GM12872 (cell line): Measurements from ENCODE around the gene CCL28.

Source experiments
- TF ChIP-seq, protein P1 (sequence below): IDR thresholded peaks from 3 replicates; pipeline ENCODE4 v1.5.1; 2011; ENCODE audit warnings: low read depth, mild to moderate bottlenecking, low read length, moderate library complexity; ENCODE audit not compliant: insufficient read depth

CCL28 gene

GRCh38 chr5:43401827-43402226, 10.4 kb downstream of the CCL28 start:
- TF ChIP-seq, protein P1, sequence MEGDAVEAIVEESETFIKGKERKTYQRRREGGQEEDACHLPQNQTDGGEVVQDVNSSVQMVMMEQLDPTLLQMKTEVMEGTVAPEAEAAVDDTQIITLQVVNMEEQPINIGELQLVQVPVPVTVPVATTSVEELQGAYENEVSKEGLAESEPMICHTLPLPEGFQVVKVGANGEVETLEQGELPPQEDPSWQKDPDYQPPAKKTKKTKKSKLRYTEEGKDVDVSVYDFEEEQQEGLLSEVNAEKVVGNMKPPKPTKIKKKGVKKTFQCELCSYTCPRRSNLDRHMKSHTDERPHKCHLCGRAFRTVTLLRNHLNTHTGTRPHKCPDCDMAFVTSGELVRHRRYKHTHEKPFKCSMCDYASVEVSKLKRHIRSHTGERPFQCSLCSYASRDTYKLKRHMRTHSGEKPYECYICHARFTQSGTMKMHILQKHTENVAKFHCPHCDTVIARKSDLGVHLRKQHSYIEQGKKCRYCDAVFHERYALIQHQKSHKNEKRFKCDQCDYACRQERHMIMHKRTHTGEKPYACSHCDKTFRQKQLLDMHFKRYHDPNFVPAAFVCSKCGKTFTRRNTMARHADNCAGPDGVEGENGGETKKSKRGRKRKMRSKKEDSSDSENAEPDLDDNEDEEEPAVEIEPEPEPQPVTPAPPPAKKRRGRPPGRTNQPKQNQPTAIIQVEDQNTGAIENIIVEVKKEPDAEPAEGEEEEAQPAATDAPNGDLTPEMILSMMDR = peak; percentile 49

DNA sequence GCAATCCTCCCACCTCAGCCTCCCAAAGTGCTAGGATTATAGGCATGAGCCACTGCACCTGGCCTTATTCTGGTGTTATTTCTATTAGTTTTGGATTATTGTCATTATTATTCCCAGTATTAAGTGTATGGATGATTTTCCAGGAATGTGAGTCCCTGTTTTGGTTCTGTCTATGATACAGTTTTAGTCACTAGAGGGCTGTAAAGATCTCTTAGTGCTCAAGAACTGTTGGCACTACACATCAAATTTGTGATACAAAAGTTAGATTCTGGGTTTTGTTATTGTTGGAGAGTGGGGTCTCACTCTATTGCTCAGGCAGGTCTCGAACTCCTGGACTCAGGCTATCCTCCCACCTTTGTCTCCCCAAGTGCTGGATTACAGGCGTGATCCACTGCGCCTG, 12.1 kb downstream of the CCL28 start:
- TF ChIP-seq, protein P1 = no peak

DNA sequence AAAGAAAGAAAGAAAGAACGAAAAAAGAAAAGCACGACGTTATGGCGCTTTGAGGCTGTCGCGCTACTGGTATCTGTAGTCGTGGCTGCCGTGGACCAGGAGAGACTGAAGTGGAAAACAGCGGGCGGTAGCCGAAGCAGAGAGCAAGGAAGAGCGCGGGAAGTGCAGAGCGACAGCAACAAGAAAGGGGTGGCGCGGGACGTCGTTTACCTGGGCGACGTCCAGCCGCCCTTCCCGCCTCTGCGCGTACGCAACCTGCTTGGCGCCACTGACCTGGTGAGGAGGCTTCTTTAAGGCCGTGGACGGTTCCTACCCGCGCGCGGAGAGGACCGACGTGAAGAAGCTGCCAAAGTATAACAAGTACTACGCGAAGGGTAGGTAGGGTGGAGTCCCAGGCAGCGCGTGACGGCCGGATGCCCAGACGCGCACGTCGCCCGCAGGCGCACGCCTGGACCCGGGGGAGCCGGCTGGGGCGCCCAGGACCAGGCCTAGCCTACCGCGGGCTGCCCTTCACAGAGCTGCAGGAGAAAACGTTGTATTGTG, 15.4 kb downstream of the CCL28 start:
- TF ChIP-seq, protein P1 = no peak

DNA sequence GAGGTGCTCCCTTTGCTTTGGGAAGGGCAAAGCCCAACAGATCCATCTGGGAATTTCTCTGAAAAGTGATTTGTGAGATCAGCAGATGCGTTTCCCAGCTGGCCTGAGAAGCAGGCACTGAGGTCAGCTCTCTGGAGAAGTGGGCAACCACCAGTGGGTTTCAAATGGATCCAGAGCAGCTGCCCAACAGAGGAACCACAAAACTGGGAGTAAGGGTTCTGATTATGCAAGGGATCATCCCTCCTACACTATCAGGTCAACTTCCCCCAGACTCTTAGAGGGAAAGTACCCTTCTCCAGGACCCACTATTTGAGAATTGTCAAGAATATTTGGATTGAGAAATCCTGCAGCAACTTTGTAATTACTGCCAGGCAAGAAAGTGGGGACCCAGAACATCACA, 21.7 kb downstream of the CCL28 start:
- TF ChIP-seq, protein P1 = no peak

- TF ChIP-seq, protein P1 = peak; percentile 81
Observed at GRCh38 chr5:43389679-43390329, 22.4 kb downstream of the CCL28 start.

GRCh38 chr5:43386960-43387362, 25.2 kb downstream of the CCL28 start:
- TF ChIP-seq, protein P1 = 0 out of 3 replicates have a peak, but pooled peaks have one; percentile 1

DNA sequence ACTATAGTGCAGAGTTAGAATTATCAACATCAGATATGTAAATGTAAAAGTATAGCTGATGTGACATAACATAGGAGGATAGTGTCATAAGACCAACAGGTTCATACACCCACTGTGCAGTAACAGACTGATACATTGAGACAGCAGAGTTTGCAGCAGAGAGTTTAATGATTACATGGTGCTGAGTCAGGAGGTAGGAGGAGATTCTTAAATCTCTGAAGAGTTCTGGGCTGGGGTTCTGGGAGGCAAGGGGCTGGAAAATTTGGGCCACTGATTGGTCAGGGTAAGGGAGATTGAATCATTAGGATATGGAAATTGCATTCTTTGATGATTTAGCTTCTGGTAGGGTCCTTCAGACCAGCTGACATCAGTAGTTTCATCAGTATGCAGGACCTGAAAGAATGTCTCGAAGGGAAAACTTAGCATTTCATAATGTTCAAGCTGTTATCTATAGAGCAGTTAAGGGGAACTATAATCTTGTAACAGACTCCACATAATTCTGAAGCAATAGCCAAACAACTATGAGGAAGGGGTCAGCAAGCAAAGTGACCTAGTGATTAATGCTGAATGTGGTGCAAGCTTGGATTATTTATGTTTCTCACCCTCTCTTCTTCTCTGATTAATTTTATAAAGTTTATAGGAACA, 35.6 kb downstream of the CCL28 start:
- TF ChIP-seq, protein P1 = no peak
